GM21737 (cell line): ENCODE data around the gene EXOC1L.

ENCODE experiments used
- ATAC-seq: cut with Tn5 transposase; IDR thresholded peaks from one replicate; pipeline ENCODE4 v1.9.1; 2021; ENCODE audit warnings: mild to moderate bottlenecking, moderate library complexity; ENCODE audit not compliant: unreplicated experiment

Gene EXOC1L, protein sequence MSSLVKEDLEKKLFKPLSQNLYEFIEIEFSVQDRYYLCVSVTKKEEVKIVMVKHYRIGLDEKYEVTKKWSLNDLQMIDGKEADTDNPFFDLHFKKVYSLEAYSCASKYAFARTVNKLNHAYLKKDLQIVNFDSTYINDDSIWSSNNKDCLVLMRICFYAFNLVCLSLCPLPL

DNA sequence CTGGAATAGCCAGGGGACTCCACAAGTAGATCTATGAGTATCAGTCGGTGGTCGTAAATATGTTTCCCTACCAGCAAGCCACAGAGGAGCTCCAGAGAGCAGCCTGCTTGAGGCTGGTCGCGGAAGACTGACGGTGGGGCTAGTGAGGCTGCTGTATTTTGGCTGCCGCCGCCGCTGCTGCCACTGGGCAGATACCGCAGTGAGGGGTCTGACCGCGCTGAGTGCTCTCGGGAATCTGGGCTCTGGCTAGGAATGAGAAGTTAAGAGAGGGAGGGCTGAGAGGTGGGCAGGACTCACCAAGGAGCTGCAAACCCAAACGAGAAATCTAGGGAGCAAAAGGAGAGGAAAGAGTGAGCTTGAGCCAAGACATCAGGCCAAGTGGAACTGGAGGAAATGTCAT is at the start of gene EXOC1L:
Gene EXOC1L, plus strand, starts transcription at position 157 of the 400 bp plus-strand sequence. Its CDS starts 237 bp downstream, at position 394.
- no peak for ATAC-seq

- no peak for ATAC-seq
Observed at GRCh38 chr4:55770662-55771061, 48.9 kb upstream of the EXOC1L start.

- no peak for ATAC-seq
Observed at GRCh38 chr4:55781341-55781740, 38.2 kb upstream of the EXOC1L start.

- no peak for ATAC-seq
Observed at GRCh38 chr4:55781812-55782211, 37.8 kb upstream of the EXOC1L start.

DNA sequence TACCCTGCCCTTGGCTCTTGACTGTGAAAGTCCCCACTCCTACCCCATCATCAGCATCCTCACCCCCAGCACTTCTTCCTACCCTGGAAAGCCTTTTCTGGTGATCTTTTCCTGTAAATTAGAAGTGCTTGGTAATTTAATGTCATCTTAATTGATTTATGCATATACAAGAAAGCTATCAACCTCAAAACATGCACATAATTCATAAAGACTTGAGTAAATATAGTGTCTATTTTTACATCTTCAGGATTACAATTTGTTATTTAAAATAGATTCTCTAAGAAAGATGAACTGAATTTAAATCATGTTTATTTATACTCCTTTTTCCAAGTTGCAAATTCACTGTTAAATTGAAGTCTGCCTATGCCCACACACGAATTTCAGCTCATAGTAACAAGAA is 36.0 kb upstream of the EXOC1L start:
- no peak for ATAC-seq

DNA sequence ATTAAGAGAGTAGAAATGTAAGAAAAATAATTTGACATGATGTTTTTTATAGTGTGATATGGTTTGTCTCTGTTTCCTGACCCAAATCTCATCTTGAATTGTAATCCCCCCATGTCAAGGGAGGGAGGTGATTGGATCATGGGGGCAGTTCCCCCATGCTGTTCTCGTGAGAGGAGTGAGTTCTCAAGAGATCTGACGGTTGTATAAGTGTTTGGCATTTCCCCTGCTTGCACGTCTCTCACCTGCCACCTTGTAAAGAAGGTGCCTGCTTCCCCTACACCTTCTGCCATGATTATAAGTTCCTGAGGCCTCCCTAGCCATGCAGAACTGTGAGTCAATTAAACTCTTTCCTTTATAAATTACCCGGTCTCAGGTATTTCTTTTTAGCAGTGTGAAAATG is 34.8 kb upstream of the EXOC1L start:
- no peak for ATAC-seq

DNA sequence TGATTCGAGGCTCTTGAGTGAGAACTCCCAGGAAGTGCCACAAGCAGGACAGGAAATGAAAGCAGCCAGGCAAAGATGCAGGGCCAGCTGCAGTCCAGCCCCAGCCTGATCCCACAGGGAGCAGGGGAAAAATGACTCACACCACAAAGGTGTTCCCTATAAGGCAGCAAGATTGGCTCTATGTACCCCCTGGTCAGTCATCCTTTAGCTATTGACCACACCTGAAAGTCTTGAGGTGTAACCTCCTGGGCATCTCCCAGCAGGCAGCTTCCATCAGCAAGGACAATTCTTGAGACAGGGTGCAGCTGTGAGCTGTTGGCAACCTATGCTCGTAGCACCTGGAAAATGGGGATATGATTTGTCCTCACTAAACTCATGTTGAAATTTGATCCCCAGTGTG is 27.9 kb upstream of the EXOC1L start:
- no peak for ATAC-seq

GRCh38 chr4:55793479-55793878 is 26.1 kb upstream of the EXOC1L start:
- ATAC-seq = no peak

- no peak for ATAC-seq
Observed at GRCh38 chr4:55794053-55794452, 25.5 kb upstream of the EXOC1L start.

- no peak for ATAC-seq
Observed at GRCh38 chr4:55795341-55795740, 24.2 kb upstream of the EXOC1L start.

DNA sequence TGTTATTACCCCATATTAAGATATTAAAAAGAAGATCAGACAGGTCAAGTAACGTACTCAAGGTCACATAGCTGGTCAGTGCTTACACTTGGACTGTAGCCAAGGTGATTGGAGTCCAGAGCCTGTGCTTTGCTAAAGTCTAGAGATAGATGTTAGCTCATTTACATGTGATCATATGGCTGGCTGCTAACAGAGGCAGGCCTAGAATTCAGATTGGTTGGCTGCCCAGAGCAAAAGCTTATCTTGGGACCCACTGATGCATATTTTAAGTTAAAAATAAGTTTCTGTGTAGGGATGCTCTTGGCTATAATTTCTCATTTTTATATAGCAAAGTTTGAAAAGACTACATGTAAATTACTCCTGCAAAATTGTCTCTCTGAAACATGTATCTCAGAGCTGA is 18.1 kb upstream of the EXOC1L start:
- no peak for ATAC-seq

DNA sequence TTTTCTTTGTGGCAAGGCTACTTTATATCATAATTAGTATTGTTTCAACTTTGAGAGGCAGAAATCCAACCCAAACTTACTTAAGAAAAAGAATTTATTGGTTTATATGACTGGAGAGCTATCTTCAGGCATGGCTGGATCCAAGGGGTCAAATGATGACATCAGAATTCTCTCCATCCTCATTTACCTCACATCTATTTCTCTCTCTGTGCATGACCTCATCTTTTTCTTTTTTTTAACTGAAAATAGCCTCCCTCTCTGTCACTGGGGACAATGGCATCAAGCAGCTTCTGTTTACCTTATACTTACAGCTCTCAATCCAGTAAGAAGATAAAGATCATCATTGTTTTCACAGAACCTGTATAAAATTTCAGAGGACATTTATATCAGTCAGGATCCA is 12.0 kb upstream of the EXOC1L start:
- no peak for ATAC-seq

DNA sequence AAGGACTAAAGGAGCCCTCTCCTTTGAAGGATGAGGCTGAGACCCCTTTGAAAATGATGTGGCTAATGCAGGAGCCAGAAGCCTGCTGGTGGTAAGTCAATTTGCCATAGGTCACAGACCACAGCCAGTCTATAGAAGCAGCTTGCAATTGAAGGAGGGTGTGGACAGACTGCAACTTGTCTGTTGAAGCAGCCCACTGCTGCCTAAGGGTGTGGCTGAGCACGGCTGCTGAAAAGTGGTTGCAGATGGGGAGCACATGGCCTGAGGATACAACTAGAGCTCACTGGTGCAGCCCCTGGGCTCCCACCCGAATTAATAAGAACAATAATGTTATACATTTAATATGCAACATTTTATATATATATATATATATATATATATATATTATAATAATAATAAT is 11.4 kb upstream of the EXOC1L start:
- no peak for ATAC-seq

GRCh38 chr4:55808632-55809031 is 11.0 kb upstream of the EXOC1L start:
- no peak for ATAC-seq

DNA sequence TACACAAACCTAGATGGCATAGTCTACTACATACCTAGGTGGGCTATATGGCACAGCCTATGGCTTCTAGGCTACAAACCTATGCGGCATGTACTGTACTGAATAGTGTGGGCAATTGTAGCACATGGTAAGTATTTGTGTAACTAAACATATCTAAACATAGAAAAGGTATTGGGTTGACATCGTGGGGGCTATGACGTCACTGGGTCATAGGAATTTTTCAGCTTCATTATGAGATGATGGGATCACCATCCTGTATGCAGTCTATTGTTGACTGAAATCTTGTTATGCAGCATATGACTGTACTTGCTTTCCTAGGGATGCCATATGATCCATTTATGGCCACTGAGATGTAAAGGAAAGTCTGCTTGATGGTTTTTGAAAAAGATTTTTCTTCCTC is 1.9 kb upstream of the EXOC1L start:
- ATAC-seq = no peak

GRCh38 chr4:55820279-55820678 is 689 bp downstream of the EXOC1L start:
- ATAC-seq = no peak

- no peak for ATAC-seq
Observed at GRCh38 chr4:55822329-55822728, 2.7 kb downstream of the EXOC1L start.

DNA sequence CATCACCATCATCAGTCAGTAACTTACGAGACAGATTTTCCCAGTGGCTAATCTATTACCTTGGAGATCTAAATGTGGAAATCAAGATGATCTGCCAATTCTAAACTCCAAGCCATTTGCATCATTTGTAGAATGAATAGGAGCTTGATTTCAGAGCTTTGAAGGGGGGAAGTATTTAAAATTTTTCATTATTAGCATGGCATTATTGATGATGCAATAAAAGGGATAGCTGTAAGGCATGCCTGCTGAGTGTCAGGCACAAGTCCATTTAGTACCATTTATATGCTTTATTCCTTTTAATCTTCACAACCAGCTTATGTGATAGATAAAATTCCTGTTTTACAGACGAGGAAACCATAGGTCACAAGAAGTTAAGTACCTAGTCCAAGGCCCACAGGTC is 5.3 kb downstream of the EXOC1L start:
- ATAC-seq = no peak

GRCh38 chr4:55826986-55827385 is 7.4 kb downstream of the EXOC1L start:
- no peak for ATAC-seq

GRCh38 chr4:55827582-55827981 is 8.0 kb downstream of the EXOC1L start:
- ATAC-seq = no peak

DNA sequence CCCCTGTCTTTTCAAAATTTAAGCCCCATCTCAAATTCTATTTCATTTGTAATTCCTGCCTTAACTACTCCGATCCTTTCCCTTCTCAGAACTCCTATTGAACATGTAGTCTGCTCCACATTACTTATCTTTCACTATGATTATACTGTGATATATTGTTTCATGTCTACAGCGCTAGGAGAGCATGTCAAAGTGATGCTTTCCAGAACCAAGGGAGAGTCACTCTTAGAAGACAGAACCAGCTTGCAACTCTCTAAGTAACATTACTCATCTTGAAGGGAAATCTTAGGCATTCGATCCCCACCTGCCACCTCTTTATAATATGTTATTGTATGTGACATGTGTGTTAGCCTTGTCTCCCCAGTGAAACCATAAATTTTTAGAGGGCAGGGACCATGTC is 10.5 kb downstream of the EXOC1L start:
- ATAC-seq = no peak

DNA sequence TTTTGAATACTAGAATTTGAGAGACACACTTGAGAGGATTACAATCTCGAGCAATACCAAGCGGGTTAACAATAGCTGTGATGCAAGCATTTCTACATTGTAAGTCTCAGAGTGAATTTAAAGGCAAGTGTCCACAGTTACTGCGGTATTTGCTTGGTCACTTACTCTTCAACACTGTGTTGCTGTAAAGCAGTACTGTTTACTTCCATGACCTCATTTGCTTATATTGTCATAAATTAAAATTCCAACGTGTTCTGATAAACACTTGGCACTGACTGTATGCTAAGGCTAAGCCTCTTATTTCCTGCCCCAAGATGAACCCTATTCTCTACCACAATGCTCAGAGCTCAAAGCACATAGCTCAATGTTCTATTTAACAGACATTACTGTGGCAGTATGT is 11.1 kb downstream of the EXOC1L start:
- no peak for ATAC-seq

GRCh38 chr4:55834086-55834795 is 14.7 kb downstream of the EXOC1L start:
- no peak for ATAC-seq
